GM21423 (cell line): ENCODE data around the gene GRID2IP.

Experiments used
- ATAC-seq: cut with Tn5 transposase; IDR thresholded peaks from one replicate; pipeline ENCODE4 v1.9.1; 2021; ENCODE audit warnings: mild to moderate bottlenecking, moderate library complexity; ENCODE audit not compliant: unreplicated experiment

GRID2IP gene

DNA sequence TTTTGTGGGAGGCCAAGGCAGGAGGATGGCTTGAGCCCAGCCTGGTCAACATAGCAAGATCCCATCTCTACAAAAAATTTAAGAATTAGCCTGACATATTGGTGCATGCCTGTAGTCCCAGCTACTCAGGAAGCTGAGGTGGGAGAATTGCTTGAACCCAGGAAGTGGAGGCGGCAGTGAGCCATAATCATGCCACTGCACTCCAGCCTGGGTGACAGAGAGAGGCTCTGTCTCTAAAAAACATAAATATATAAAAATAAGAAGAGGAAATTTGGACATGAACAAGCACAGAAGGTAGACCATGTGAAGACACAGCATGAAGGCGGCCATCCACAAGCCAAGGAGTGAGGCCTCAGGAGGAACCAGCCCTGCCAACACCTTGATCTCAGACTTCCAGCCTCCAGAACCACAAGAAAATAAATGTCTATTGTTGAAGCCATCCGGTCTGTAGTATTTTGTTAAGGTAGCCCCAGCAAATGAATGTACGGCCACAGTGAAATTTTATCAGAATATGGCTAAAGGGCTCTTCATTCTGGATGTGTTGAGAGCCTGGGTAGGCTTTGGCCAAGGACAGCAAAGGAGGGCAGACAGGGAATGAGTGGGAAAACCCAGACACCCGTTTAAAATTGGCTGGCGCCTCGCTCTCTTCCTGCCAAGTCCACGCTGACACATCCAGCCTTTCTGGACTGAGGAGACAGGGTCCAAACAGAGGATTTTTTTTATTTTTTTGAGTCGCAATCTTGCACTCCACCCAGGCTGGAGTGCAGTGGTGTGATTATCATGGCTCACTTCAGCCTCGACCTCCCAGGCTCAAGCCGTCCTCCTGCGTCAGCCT lies 12.9 kb upstream of the GRID2IP start:
- ATAC-seq: no peak

- no peak for ATAC-seq
Measured at GRCh38 chr7:6562106-6562505, 10.8 kb upstream of the GRID2IP start.

GRCh38 chr7:6559896-6560295 lies 8.6 kb upstream of the GRID2IP start:
- ATAC-seq: no peak

GRCh38 chr7:6558837-6559236 lies 7.6 kb upstream of the GRID2IP start:
- no peak for ATAC-seq

GRCh38 chr7:6556196-6556595 lies 4.9 kb upstream of the GRID2IP start:
- no peak for ATAC-seq

GRCh38 chr7:6554848-6555247 lies 3.6 kb upstream of the GRID2IP start:
- ATAC-seq: no peak

GRCh38 chr7:6553448-6554044 lies 2.3 kb upstream of the GRID2IP start:
- ATAC-seq: no peak

- ATAC-seq: no peak
Measured at GRCh38 chr7:6547400-6547799, 3.9 kb downstream of the GRID2IP start.

DNA sequence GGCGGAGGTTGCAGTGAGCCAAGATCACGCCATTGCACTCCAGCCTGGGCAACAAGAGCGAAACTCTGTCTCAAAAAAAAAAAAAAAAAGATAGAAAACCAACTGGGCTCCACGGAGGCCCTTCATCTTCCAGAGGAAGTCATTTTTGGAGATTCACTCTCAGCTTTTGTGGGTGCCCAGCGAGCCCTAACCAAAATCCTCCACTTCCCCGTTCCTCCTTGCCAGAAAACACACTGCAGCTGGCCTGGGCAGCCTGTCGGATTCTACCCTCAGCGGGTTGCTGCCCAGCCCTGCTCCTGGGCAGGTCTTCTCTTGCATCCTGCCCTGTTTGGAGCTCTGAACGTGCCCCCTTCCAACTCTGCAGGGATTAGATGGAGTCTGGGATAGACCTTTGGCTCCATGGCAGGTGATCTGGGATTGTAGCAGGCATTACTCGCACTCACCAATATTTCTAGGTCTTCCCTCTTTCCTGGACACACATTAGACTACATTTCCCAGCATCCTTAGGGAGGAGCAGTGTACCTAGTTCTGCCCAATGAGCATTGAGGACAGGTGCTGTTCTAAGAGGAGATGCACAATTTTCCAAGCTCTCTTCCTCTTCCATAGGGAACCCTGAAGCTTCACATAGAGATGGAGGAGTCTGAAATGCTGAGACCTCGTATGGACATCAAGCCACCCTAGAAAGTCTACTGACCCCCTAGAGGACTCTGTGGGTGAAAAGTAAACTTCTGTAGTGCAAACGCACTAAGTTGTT lies 4.6 kb downstream of the GRID2IP start:
- no peak for ATAC-seq

DNA sequence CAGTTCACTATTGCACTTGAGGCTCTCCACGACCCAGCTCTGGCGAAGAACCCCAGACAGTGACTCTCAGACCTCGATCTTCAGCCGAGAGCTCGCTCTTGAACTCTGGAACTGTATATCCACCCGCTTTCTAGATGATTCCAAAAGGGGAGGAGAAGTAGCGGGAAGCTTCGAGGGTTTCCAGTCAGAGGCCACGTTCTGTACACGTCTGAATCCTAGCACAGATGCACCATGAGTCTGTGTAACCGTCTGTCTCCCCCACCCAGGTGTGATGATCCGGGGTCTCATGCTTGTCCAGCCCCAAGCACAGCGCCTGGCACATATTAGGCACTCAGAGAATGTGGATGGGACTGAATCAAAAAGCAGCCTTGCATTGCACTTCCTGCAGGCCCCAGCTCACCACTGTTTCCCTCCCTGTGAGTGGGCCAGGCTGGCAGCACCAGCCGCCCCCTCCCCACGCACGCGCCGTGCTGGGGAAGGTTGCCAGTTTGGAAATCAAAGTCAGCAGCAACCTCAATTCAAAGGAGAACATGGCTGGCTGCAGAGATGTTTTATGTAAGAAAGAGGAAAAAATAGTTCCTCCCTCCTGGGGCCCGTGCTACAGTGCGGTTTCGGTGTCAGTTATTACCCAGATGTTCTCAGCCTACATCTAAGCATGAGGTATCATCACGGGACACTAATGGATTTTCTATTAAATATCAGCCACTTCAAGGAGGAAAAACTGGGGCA lies 5.7 kb downstream of the GRID2IP start:
- no peak for ATAC-seq

DNA sequence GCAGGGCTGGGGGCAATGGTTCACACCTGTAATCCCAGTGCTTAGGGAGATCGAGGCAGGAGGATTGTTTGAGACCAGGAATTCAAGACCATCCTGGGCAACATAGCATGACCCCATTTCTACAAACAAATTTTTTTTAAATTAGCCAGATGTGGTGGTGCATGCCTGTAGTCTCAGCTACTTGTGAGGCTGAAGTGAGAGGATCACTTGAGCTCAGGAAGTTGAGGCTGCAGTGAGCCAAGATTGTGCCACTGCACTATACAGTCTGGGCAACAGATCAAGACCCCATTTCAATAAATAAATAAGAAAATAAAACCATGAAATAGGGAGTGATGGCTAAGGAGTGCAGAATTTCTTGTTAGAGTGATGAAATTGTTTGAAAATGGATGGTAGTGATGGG lies 8.9 kb downstream of the GRID2IP start:
- ATAC-seq: no peak

DNA sequence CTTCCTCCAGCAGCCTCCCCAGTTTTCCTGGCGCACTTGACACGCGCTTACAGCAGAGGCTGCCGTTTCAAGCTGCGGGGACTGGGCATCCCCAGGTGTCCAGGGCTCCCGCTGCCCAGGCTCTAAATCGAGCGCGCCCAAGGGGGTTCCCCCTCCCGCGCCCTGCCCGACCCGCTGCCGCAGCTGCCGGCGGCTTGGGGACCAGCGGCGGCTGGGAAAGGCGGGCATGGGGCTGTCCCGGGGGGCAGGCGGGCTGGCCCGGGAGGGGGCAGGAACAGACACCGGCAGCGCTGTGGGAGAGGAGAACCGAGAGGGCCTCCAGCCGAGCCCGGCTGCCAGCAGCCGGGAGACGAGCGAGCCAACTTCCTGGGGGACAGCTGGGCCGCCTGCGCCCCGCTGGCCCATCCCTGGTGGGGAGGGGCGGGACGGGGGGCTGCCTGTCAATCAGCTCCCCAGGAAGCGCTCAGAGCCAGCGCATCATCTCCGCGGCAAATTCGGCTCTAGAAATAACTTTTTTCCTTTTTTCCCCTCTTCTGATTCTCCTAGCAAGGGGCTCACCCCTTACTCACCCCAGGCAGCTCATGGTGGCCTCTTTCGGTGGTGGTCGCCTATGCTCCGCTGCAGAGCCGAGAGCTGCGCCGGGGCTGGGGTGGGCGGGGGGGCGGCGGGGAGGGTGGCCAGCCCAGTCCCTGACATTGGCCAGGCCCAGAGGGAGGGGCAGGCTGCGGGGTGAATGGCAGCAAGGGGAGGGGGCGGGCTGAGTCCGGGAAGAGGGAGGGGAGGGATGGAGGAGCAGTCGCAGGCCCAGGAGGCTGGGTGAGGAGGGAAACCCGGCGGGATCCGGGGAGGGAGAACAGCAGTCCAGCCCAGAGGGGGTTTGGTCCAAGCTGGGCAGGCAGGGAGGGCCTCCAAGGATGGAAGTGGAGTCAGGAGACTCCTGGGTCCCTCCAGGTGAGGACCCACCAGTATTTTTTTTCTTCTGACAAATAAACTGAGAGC lies 14.7 kb downstream of the GRID2IP start:
- ATAC-seq: no peak

DNA sequence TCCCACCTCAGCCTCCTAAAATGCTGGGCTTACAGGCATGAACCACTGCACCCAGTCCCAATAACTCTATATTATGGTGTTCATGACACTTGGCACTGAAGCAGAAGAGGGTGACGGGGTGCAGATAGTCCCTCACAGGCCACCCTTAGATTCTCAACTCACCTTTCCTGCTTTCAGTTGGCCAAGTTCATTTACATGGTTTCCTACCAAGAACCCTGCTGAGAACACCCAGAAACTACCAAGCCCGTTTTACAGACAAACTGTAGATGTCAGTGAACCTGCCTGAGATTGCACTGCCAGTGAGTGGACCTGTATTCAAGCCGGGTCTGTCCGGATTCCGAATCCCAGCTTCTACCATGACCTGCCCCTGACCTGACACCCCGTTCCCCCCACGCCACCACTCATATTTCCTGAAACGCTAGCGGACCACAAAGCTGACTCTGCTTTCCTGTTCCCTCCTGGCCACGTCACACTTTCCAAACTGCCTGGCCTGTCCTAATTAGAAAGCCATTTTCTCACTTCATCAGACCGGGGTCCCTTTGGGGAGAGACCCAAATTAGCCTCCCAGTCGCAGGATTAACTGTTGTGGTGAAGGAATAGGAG lies 17.3 kb downstream of the GRID2IP start:
- ATAC-seq: no peak

DNA sequence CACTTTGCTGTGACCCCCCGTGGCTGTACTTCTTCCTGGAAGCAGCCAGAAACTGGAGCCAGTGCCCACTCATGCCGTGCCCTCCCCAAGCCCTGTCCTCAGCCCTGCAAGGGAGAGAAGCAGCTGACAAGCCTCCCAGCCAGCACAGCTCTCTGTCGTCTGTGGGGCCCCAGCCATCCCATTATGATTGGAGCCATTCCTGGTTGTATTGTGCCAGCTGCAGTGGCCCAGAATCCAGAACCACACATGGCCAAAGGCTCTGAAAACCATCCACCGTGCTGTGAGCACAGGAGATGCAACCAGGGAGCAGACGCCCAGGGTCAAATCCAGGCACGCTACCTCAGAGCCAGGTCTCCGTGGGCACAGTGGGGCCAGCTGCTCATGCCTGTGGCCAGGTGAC lies 18.7 kb downstream of the GRID2IP start:
- ATAC-seq: no peak

DNA sequence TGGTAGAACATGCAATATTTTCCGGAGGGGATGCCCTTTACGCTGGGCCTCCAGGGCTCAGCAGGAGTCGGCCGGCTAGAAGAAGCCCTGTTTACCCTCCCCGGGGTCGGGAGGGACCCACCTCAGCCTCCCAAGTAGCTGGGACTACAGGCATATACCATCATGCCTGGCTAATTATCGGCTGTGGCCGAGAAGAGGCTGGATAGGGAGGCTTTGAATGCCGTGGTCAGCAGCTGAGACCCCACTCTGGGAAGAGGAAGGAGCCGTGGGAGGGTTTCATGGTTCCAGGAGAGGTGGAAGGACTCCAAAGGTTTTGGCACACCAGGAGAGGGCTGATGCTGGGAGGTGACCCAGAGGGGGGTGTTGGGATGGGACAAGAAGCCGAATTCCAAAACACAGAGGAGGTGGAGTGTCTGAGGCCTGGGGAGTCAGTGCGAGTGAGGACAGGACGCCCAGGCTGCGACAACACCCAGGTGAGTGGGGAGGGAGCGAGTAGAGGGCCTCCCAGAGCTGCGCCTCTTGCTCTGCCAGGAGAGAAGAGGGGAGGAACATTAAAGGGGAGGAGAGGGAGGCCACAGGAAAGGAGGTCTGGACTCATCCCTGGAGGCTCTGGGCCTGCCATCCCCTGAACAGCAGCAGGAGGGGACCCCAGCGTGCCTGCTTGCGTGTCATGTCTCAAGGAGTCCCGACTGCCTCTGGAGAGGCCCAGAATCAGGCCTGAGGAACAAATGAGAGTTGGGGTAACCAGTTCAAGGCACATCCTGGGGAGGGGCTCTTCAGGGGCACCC lies 19.6 kb downstream of the GRID2IP start:
- no peak for ATAC-seq

GRCh38 chr7:6530626-6531491 lies 20.4 kb downstream of the GRID2IP start:
- peak; percentile 68 for ATAC-seq

- ATAC-seq: no peak
Measured at GRCh38 chr7:6529643-6530042, 21.6 kb downstream of the GRID2IP start.
